ENCODE data around the gene ADAMTS1.

The ADAMTS1 gene

GRCh38 chr21:26845759-26846035 lies 488 bp upstream of the ADAMTS1 start:
- no peak for DNase-seq (ENCODE audit: low read depth in 2 of 2, low spot score in 1 of 2)

DNA sequence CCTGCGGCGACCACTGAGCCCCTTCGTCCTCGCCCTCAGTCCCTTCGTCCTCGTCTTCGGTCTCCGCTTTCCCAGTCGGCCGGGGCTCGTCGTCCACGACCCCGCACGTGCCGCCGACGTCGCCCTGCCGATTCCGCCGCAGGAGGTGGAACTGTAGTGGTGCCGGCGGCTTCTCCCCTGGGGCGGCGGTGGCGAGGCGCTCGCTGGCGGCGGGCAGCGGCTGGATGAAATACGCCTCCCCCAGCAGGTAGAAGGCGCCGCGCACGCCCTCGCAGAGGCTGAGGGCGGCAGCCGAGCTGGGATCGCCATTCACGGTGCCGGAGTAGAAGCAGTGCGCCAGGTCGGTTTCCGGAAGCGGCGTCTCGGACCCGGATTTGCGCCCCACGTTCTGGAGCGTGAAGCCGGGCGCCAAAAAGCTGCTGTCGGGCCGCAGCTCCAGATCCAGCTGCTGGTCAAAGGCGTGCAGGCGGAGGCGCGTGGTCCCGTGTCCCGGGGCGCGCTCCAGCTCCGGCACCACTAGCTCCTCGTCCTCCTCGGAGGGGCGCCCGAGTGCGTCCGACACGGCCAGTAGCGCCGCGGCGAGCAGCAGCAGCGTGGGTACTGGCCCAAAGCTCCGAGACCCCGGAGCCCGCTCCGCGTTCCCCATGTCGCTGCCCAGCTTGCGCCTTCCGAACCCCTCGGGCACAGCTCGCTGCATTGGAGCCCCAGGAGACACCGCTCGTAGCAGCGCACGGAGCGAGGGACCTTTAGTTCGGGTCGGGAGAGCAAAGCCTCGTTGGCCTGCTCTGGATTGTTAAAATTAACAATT lies 747 bp downstream of the ADAMTS1 start:
- no peak for DNase-seq (ENCODE audit: low read depth in 2 of 2, low spot score in 1 of 2)

DNA sequence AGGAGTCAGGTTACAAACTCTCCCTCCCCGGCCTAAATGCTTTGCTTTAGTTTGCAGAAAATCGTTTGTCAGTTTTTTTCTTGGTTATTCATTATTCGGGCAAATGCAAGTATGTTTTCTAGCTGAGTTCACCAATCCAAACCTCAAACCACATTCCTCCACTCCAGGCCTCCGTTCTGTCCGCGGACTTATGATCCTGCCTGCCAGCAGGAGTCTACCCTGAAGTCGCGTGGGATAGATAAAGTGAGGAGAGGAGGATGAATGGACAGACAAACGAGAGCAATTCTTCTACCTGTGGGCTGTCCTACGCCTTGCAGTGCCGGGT lies 1.3 kb downstream of the ADAMTS1 start:
- DNase-seq (ENCODE audit: low read depth in 2 of 2, low spot score in 1 of 2) = no peak

DNA sequence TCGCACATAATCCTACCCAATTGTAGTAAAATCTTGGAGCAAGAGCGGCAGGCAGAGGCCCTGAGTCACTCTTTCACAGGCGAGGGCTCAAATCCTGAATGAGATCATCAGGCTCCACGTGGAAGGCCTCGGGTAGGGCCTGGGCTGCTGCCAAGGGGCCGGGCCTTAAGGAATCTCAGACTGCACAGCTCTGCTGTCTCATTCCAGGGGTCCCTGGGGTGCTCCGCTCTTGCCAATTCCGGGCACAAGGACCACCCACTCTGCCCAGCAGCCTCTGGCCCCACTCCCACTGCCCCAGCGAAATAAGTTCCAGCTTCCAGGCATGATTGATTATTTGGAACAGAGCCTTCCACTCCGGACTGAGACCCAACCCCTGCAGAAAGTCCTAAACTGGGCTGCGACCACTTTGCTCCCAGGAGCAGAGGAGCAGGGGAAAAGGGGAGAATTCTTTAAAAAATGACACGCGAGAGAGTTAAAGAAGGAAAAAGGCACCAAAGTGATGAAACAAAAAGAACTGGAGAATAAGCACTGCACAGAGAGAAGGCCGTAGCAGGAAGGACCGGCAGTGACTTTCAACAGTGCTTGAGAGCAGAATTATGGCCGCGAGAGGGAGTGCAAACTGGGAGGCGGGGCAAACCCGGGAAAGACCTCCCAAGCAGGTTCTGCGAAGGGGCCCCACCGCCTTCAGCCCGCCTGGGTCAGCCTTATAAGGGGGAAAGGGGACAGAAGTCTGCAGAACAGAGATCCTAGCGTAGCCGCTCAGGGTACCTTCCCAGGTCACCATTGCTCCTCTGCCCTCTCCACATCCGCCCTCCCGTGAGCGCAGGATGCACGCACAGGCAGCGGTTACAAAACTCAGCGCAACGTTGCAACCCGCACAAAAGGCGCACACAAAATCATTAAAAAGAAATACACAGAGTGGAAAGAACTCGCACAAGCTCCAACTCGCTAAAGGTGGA lies 2.0 kb downstream of the ADAMTS1 start:
- DNase-seq (ENCODE audit: low read depth in 2 of 2, low spot score in 1 of 2) = no peak

- DNase-seq (ENCODE audit: low read depth in 2 of 2, low spot score in 1 of 2) = no peak
Measured at GRCh38 chr21:26842300-26842699, 2.9 kb downstream of the ADAMTS1 start.

GRCh38 chr21:26840912-26841311 lies 4.3 kb downstream of the ADAMTS1 start:
- DNase-seq (ENCODE audit: low read depth in 2 of 2, low spot score in 1 of 2) = no peak

GRCh38 chr21:26840201-26840600 lies 5.0 kb downstream of the ADAMTS1 start:
- DNase-seq (ENCODE audit: low read depth in 2 of 2, low spot score in 1 of 2) = no peak

- no peak for DNase-seq (ENCODE audit: low read depth in 2 of 2, low spot score in 1 of 2)
Measured at GRCh38 chr21:26837539-26837938, 7.7 kb downstream of the ADAMTS1 start.

GRCh38 chr21:26836528-26836927 lies 8.7 kb downstream of the ADAMTS1 start:
- no peak for DNase-seq (ENCODE audit: low read depth in 2 of 2, low spot score in 1 of 2)

DNA sequence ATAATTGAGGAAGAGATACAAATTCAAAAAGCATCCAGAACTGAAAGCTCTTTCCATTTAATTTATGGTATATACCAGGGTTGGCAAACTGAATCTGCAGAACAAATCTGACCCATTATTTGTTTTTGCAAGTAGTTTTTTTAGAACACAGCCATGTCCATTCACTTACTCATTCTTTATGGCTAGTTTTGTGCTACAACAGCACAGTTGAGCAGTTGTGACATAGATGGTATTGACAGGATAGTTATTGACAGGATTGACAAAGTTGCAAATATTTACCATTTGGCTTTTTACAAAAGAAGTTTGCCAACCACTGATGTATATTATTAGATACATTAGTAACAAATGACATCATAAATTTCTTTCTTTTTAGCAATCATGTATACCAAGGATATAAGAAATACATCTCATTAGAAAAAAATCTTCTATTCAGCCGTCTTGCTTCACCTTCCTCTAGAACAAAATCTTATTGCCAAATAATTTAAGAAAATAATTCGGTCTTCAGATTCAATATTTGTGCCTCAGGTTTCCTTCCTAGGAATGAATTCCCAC lies 9.4 kb downstream of the ADAMTS1 start:
- no peak for DNase-seq (ENCODE audit: low read depth in 2 of 2, low spot score in 1 of 2)

DNA sequence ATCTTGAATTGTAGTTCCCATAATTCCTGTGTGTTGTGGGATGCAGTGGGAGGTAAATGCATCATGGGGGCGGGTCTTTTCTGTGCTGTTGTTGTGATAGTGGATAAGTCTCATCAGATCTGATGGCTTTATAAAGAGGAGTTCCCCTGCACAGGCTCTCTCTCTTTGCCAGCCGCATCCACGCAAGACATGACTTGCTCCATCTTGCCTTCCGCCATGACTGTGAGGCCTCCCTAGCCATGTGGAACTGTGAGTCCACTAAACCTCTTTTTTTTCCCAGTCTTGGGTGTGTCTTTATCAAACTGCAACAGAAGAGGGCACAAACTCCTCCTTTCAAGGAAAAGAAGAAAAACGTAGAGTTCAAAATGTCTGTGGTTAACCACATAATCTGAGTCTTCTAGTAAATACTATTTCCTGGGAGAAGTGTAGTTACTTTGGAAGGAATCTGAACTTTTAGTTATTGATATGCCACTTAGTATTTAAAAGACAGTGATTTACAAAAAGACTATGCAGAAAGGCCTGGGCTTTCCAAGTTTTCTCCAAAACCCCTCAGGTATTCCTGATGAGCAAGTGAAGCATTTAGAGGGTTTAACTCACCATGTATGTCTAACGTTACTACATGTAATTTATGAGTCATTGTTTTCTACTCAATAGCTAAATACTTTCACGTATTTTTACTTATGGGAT lies 10.0 kb downstream of the ADAMTS1 start:
- no peak for DNase-seq (ENCODE audit: low read depth in 2 of 2, low spot score in 1 of 2)

DNA sequence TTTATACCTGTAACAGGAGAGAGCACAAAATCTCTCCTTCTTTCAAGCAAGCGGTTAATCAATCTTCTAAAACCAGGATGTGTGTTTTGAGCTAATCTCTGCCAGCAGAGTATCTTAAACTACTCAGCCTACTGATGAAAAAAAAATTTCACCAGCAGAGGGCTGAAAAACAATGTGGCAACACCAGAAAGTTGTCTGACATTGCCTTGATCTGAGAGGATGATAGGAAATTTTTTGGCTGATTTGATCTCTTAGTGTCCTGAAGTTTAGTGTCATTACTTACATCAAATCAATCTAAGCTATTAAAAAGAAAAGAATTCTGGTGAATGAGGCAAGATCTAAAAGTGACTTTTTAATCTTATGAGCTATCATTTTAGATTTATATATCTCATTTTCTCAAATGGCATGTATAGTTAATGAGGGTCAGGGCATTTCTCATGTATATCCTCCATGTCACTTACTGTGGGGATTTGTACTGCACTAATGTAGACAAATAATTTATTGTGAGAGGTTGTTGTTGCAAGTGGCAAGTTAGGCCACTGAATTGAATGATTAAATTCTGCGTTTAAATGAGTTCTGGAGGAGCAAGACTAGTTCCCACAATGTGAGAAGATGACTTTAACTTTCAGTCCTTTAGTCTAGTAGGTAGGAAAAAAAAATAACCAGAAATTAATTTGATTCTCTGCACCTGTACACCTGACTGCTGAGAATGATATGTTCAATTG lies 10.9 kb downstream of the ADAMTS1 start:
- DNase-seq (ENCODE audit: low read depth in 2 of 2, low spot score in 1 of 2) = no peak

DNA sequence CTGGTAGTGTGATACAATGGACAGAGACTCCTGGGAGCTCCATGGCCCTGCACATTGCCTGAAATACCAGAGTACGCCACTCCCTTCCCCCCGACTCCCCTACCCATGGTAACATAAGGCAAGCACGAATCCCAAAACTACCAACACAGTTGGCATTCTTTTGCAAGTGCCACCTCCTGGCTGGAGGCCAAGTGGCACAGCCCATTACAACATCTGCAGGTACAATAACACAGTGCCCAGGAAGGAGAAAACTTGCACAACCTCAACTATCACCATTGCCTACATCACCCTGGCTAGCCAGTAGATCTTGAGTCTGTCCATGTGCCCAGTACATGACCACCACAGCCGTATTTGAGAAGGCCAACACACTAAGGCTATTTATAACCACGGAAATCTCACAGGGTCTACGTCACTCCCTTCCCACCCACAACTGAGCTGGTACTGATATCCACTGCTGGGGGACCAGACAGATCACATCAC lies 11.7 kb downstream of the ADAMTS1 start:
- DNase-seq (ENCODE audit: low read depth in 2 of 2, low spot score in 1 of 2) = no peak

DNA sequence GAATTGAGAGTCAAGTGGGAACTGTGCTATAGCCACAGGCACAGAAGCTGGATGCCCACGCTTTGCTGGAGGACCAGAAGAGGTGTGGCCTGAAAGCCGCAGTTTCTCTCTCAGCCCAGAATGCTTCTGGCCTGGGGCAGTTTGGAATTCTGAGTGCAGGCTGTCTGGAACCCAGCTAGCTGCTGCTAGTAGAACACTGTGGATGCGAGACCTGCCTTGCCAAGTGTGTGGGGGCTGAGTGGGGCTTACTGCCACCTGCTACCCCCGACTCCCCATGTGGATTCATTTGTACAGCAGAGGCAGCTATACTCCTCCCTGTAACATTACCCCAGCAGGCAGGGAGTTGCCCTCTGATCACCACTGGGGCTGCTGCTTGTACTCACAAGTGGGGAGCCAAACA lies 12.2 kb downstream of the ADAMTS1 start:
- no peak for DNase-seq (ENCODE audit: low read depth in 2 of 2, low spot score in 1 of 2)

- no peak for DNase-seq (ENCODE audit: low read depth in 2 of 2, low spot score in 1 of 2)
Measured at GRCh38 chr21:26832546-26832945, 12.7 kb downstream of the ADAMTS1 start.

DNA sequence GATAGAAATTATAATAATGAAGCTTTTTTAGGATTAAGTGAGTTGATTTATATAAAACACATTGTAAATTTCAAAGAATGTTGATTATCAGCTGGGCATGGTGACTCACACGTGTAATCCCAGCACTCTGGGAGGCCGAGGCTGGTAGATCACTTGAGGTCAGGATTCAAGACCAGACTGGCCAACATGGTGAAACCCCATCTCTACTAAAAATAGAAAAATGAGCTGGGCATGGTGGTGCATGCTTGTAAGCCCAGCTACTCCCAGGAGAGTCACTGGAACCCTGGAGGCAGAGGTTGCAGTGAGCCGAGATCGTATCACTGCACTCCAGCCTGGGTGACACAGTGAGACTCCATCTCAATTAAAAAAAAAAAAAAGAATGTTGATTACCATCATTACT lies 18.4 kb downstream of the ADAMTS1 start:
- DNase-seq (ENCODE audit: low read depth in 2 of 2, low spot score in 1 of 2) = no peak

DNA sequence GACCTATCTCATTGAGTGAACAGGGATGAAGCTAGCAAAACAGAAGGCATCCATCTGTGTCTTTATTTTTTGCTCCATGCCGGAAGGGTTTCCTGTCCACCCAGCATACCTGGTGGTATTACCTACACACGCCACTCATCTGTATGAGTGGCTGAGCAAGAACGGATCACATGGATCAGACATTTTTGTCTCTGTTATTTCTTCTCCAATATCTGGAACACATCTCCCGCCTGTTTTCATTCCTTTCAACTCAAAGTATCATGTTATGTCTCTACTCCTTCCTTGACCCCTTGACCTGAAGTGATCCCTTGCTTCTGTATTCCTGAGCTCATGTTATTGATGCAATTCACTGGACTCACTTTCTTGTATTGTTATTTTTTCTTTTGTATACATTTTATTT lies 24.7 kb downstream of the ADAMTS1 start:
- DNase-seq (ENCODE audit: low read depth in 2 of 2, low spot score in 1 of 2) = no peak

DNA sequence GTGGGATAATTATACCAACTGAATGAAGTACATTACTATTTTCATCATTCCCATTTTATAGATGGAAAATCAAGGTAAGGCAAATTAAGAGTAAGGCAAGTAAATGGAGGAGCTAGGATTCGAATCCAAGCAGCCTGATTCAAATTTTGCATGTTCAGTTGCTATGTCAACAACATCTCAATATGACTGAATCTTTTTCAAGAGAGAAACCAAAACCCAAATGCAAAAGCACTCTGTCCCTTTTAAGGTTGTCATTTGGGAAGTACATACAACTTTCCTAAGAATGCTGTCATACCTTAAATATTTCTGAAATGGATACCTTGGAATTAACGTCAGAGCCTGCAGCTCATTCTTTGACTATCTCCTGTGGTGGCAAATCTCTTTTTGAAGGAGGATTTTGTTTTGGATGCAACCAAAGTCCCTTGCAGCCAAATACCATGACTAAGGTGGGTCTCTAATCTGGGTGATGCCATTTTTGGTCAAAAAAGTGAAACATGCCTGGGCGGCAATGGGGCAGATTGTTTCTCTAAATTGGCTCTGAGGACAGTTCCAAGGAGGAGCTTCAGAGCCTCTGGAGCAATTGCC lies 25.4 kb downstream of the ADAMTS1 start:
- DNase-seq (ENCODE audit: low read depth in 2 of 2, low spot score in 1 of 2) = no peak

DNA sequence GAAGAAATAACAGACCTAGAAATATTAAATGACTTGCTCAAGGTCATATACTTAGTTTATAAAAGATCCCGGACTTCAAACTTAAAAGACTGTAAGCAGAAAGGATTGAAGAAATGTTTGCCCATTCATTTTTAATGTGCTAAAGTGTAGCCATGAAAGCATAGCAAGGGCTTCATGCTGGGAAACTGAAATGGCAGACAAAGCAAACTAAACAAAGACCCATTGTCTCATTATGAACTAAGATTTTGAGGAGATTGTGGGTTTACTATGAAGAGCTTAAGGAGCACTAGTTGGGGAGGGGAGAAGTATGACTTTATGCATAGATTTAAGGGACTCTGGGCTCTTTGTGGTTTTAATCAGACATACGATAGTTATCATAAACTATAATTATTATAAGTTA lies 26.3 kb downstream of the ADAMTS1 start:
- no peak for DNase-seq (ENCODE audit: low read depth in 2 of 2, low spot score in 1 of 2)

GRCh38 chr21:26815197-26815596 lies 30.0 kb downstream of the ADAMTS1 start:
- DNase-seq (ENCODE audit: low read depth in 2 of 2, low spot score in 1 of 2) = no peak

DNA sequence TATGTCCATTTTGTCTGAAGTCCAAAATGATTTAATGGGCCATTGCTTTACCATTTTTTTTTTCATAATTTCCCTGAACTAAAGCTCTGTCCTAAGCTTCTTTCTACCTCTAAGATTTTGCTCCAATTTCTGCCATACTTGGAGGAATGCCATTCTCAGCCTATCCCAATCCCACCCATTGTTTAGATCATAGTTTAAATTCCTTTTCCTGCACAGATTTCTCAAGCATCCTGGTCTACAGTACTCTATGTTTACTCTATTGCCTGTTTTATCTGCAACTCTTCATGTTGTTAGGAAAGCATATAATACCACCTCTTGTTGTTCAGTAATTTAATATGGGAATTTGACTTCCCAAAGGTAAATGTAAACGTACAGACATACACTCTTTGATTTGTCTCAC lies 30.8 kb downstream of the ADAMTS1 start:
- DNase-seq (ENCODE audit: low read depth in 2 of 2, low spot score in 1 of 2) = no peak
